Upper lobe of left lung (tissue), 4 donors: ENCODE results near the gene RAI1.
A peak's percentile ranks its signal among the peaks of the same experiment; 100 is the strongest.

ENCODE experiments used
- CTCF ChIP-seq, 6 experiments: fragments of 450-650 bp in 4 of 6; fragments of 200-600 bp in 2 of 6; sonication (generic) in 2 of 6; IDR thresholded peaks; one replicate each; pipeline ENCODE4 v1.5.1; 2016 to 2019; ENCODE audit warnings: antibody characterized with exemption in 6 of 6
- EP300 ChIP-seq, 4 donors: sonication (generic); formaldehyde crosslinking; IDR thresholded peaks; one replicate each; pipeline ENCODE4 v1.5.1; 2017; ENCODE audit warnings: antibody characterized with exemption in 4 of 4, control low read depth in 2 of 4
- POLR2A ChIP-seq, 4 donors: fragments of 450-650 bp; IDR thresholded peaks; one replicate each; pipeline ENCODE4 v1.5.1; 2016 to 2017; ENCODE audit warnings: antibody characterized with exemption in 4 of 4, mild to moderate bottlenecking in 2 of 4
- POLR2AphosphoS5 ChIP-seq, 2 donors: sonication (generic); formaldehyde crosslinking; IDR thresholded peaks; one replicate each; pipeline ENCODE4 v1.5.1; 2017; ENCODE audit warnings: antibody characterized with exemption in 2 of 2

GRCh38 chr17:17663160-17664063, 17.8 kb upstream of the RAI1 start:
- TF ChIP-seq CTCF (IDR thresholded peaks at IDR 0.05) = no peak
- TF ChIP-seq POLR2A (IDR thresholded peaks at IDR 0.05) = no peak
- peak in 1 of 2 donors; percentile 7 for TF ChIP-seq POLR2AphosphoS5 (IDR thresholded peaks at IDR 0.05)
- TF ChIP-seq EP300 (IDR thresholded peaks at IDR 0.05) = no peak
